Neural progenitor cell (in vitro differentiated cells): ENCODE results near the gene VWA8. TPM values are rescaled to one million over a fixed set of nuclear protein-coding genes. Genes with fewer than 3 reads are reported as not detected.
A peak's percentile ranks its signal among the peaks of the same experiment; 100 is the strongest.

ENCODE experiments used
- DNase-seq: peaks from one replicate; pipeline ENCODE4 v3.0.0-alpha.2; 2016; ENCODE audit warnings: low spot score
- H2AFZ ChIP-seq: fragments of 200-600 bp; sonication (generic); replicated peaks from 2 replicates; pipeline ENCODE4 v1.6.1; 2016; ENCODE audit warnings: antibody characterized with exemption
- H3F3A ChIP-seq: fragments of 200-600 bp; sonication (generic); 2 replicates; pipeline ENCODE4 v1.6.1; 2016; ENCODE audit warnings: antibody characterized with exemption, low read depth
- H3K27ac ChIP-seq: fragments of 200-600 bp; sonication (generic); 2 replicates; pipeline ENCODE4 v1.5.1; 2016; ENCODE audit warnings: mild to moderate bottlenecking
- H3K27me3 ChIP-seq: fragments of 200-600 bp; sonication (generic); 2 replicates; pipeline ENCODE4 v1.6.1; 2016; ENCODE audit warnings: mild to moderate bottlenecking, moderate library complexity
- H3K36me3 ChIP-seq: fragments of 200-600 bp; sonication (generic); 2 replicates; pipeline ENCODE4 v1.5.1; 2016
- H3K4me1 ChIP-seq: fragments of 200-600 bp; sonication (generic); 2 replicates; pipeline ENCODE4 v1.6.1; 2016; ENCODE audit warnings: mixed run types
- H3K4me2 ChIP-seq: fragments of 200-600 bp; sonication (generic); 2 replicates; pipeline ENCODE4 v1.6.1; 2016
- H3K4me3 ChIP-seq: fragments of 200-600 bp; sonication (generic); 2 replicates; pipeline ENCODE4 v1.5.1; 2016
- H3K79me2 ChIP-seq: fragments of 200-600 bp; sonication (generic); 2 replicates; pipeline ENCODE4 v1.6.1; 2016; ENCODE audit warnings: low read depth
- H3K9ac ChIP-seq: fragments of 200-600 bp; sonication (generic); 2 replicates; pipeline ENCODE4 v1.6.1; 2016
- H3K9me3 ChIP-seq: fragments of 200-600 bp; sonication (generic); 2 replicates; pipeline ENCODE4 v1.5.1; 2016; ENCODE audit warnings: low read depth
- H4K20me1 ChIP-seq: fragments of 200-600 bp; sonication (generic); 2 replicates; pipeline ENCODE4 v1.6.1; 2016; ENCODE audit warnings: low read depth
- H3K27ac Mint-ChIP-seq: 3 replicates; pipeline ENCODE4 v1.8.0; 2021; ENCODE audit warnings: mixed read lengths
- H3K27me3 Mint-ChIP-seq: 2 replicates; pipeline ENCODE4 v1.8.0; 2022; ENCODE audit warnings: low read depth, mild to moderate bottlenecking, inconsistent platforms, moderate library complexity, mixed read lengths; ENCODE audit not compliant: insufficient read depth
- H3K36me3 Mint-ChIP-seq: 3 replicates; pipeline ENCODE4 v1.8.0; 2021; ENCODE audit warnings: mixed read lengths
- H3K4me1 Mint-ChIP-seq: 3 replicates; pipeline ENCODE4 v1.8.0; 2021; ENCODE audit warnings: mixed read lengths
- H3K4me3 Mint-ChIP-seq: 3 replicates; pipeline ENCODE4 v1.8.0; 2021; ENCODE audit warnings: mild to moderate bottlenecking, moderate library complexity, mixed read lengths
- H3K9me3 Mint-ChIP-seq: 3 replicates; pipeline ENCODE4 v1.8.0; 2020; ENCODE audit warnings: mixed read lengths
- CTCF ChIP-seq: fragments of 200-600 bp; sonication (generic); IDR thresholded peaks from 2 replicates; pipeline ENCODE4 v1.5.1; 2017; ENCODE audit warnings: antibody characterized with exemption, mild to moderate bottlenecking
- EZH2 ChIP-seq: fragments of 200-600 bp; sonication (generic); IDR thresholded peaks from 2 replicates; pipeline ENCODE4 v1.6.1; 2017; ENCODE audit warnings: antibody characterized with exemption, mild to moderate bottlenecking, moderate library complexity
- EZH2phosphoT487 ChIP-seq: fragments of 200-600 bp; sonication (generic); IDR thresholded peaks from 2 replicates; pipeline ENCODE4 v1.6.1; 2017; ENCODE audit warnings: antibody characterized with exemption
- total RNA-seq: library from RNA; depleted of rRNA; stranded (reverse); fragments of >200 nt; gene quantifications from 2 replicates; pipeline ENCODE4 v1.2.3, GENCODE V29; 2015; ENCODE audit warnings: low replicate concordance

Gene VWA8
- total RNA-seq, 1 donor from 2014 or later = 12.6 TPM

GRCh38 chr13:41547251-41548000 is 413.5 kb downstream of the VWA8 start:
- Histone ChIP-seq H3K9me3 (no peaks in the 10 kb centered on the region), H3K4me1 (no peaks in the 10 kb centered on the region), H3K27me3 (no peaks in the 10 kb centered on the region), H4K20me1 (no peaks in the 10 kb centered on the region), H3K79me2 (no peaks in the 10 kb centered on the region), H3F3A (no peaks in the 10 kb centered on the region), H3K9ac (no peak overlapping the region), H3K36me3 (no peaks in the 10 kb centered on the region), H3K27ac (no peak overlapping the region), H3K4me3 (no peak overlapping the region), H2AFZ (peak overlapping the region; percentile 39), H3K4me2 (no peak overlapping the region)
- no peak for DNase-seq
- H3K4me1 Mint-ChIP-seq = peaks cover 54% of the 10 kb centered on the region
- peaks cover 20% of the 10 kb centered on the region for H3K27me3 Mint-ChIP-seq
- no peak overlapping the region for H3K4me3 Mint-ChIP-seq
- peaks cover 29% of the 10 kb centered on the region for H3K9me3 Mint-ChIP-seq
- TF ChIP-seq EZH2 = no peak
- TF ChIP-seq EZH2phosphoT487 = no peak
- TF ChIP-seq CTCF = no peak
- H3K36me3 Mint-ChIP-seq = peaks cover 4% of the 10 kb centered on the region
- peak overlapping the region; percentile 95 for H3K27ac Mint-ChIP-seq

- no peak overlapping the region for H3K4me3 ChIP-seq
- no peaks in the 10 kb centered on the region for H3K79me2 ChIP-seq
- no peak for TF ChIP-seq CTCF
- TF ChIP-seq EZH2 = no peak
- no peak for TF ChIP-seq EZH2phosphoT487
- H3K27ac ChIP-seq = no peak overlapping the region
- no peaks in the 10 kb centered on the region for H3K4me1 ChIP-seq
- Mint-ChIP-seq H3K9me3 (peaks cover 31% of the 10 kb centered on the region), H3K4me1 (peaks cover 50% of the 10 kb centered on the region), H3K36me3 (peaks cover 4% of the 10 kb centered on the region), H3K4me3 (no peak overlapping the region), H3K27me3 (peaks cover 17% of the 10 kb centered on the region), H3K27ac (peak overlapping the region; percentile 95)
- H2AFZ ChIP-seq = no peak overlapping the region
- no peaks in the 10 kb centered on the region for H3K9me3 ChIP-seq
- H3K4me2 ChIP-seq = no peak overlapping the region
- no peak for DNase-seq
- no peaks in the 10 kb centered on the region for H3K27me3 ChIP-seq
- H3F3A ChIP-seq = no peaks in the 10 kb centered on the region
- no peak overlapping the region for H3K9ac ChIP-seq
- H4K20me1 ChIP-seq = no peaks in the 10 kb centered on the region
- H3K36me3 ChIP-seq = no peaks in the 10 kb centered on the region
These were observed 414.3 kb downstream of the VWA8 start for GRCh38 chr13:41546372-41547190.

- no peaks in the 10 kb centered on the region for H3K36me3 ChIP-seq
- H4K20me1 ChIP-seq = no peaks in the 10 kb centered on the region
- DNase-seq = no peak
- H3K4me1 Mint-ChIP-seq = peaks cover 50% of the 10 kb centered on the region
- H3K4me3 ChIP-seq = no peak overlapping the region
- no peak overlapping the region for H3K4me3 Mint-ChIP-seq
- H3F3A ChIP-seq = no peaks in the 10 kb centered on the region
- no peak overlapping the region for H3K27ac ChIP-seq
- peaks cover 4% of the 10 kb centered on the region for H3K36me3 Mint-ChIP-seq
- H3K79me2 ChIP-seq = no peaks in the 10 kb centered on the region
- H3K9me3 ChIP-seq = no peaks in the 10 kb centered on the region
- no peaks in the 10 kb centered on the region for H3K4me1 ChIP-seq
- TF ChIP-seq EZH2phosphoT487 = no peak
- no peak for TF ChIP-seq CTCF
- TF ChIP-seq EZH2 = no peak
- H3K4me2 ChIP-seq = no peak overlapping the region
- peak overlapping the region; percentile 13 for H3K27ac Mint-ChIP-seq
- H3K9ac ChIP-seq = no peak overlapping the region
- H3K27me3 Mint-ChIP-seq = peaks cover 15% of the 10 kb centered on the region
- peaks cover 37% of the 10 kb centered on the region for H3K9me3 Mint-ChIP-seq
- H2AFZ ChIP-seq = no peak overlapping the region
- no peaks in the 10 kb centered on the region for H3K27me3 ChIP-seq
These were observed 415.5 kb downstream of the VWA8 start for GRCh38 chr13:41545432-41545707.
